Suprapubic skin (tissue), 4 donors: Measurements from ENCODE around the gene CC2D1A. TPM values are rescaled to one million over a fixed set of nuclear protein-coding genes. Genes with fewer than 3 reads are reported as not detected.
"Not testable (repeated sequence)": the region's sequence is repeated elsewhere in the genome, so short reads cannot be mapped to it uniquely, and the experiment has no call there.

Experiments used
- DNase-seq, 2 donors: peaks; one replicate each; pipeline ENCODE4 v3.0.0-alpha.2; 2019; ENCODE audit warnings: low spot score in 2 of 2
- H3K27ac ChIP-seq: fragments of 200-600 bp; sonication (generic); one replicate; pipeline ENCODE4 v1.5.1; 2019
- H3K27me3 ChIP-seq: fragments of 200-600 bp; sonication (generic); one replicate; pipeline ENCODE4 v1.5.1; 2019
- H3K36me3 ChIP-seq: fragments of 200-600 bp; sonication (generic); one replicate; pipeline ENCODE4 v1.5.1; 2019
- H3K4me1 ChIP-seq: fragments of 200-600 bp; sonication (generic); one replicate; pipeline ENCODE4 v1.5.1; 2019
- H3K4me3 ChIP-seq: fragments of 200-600 bp; sonication (generic); one replicate; pipeline ENCODE4 v1.5.1; 2019; ENCODE audit warnings: mild to moderate bottlenecking
- H3K9me3 ChIP-seq: fragments of 200-600 bp; sonication (generic); one replicate; pipeline ENCODE4 v1.5.1; 2019
- EP300 ChIP-seq: sonication (generic); formaldehyde crosslinking; IDR thresholded peaks from one replicate; pipeline ENCODE4 v1.6.1; 2017; ENCODE audit warnings: antibody characterized with exemption
- POLR2A ChIP-seq, 2 donors: fragments of 450-650 bp; IDR thresholded peaks; one replicate each; pipeline ENCODE4 v1.6.1; 2017; ENCODE audit warnings: antibody characterized with exemption in 2 of 2, mild to moderate bottlenecking in 2 of 2, moderate library complexity in 2 of 2
- POLR2AphosphoS5 ChIP-seq, 3 donors: sonication (generic); formaldehyde crosslinking; IDR thresholded peaks; one replicate each; pipeline ENCODE4 v1.6.1; 2017; ENCODE audit warnings: antibody characterized with exemption in 3 of 3
- WGBS: methylation state at CpG from one replicate; pipeline ENCODE4 v1.1.5; 2018; 5-methylcytosine and 5-hydroxymethylcytosine counted together
- total RNA-seq, 4 donors: library from RNA; depleted of rRNA; stranded (reverse); fragments of >200 nt; gene quantifications; one replicate each; pipeline ENCODE4 v1.1.0, GENCODE V29; 2016
- TF ChIP-seq, protein P1 (sequence below), 2 donors: fragments of 200-600 bp in 1 of 2; fragments of 450-650 bp in 1 of 2; sonication (generic) in 1 of 2; IDR thresholded peaks; one replicate each; pipeline ENCODE4 v1.5.1; 2016 to 2019; ENCODE audit warnings: antibody characterized with exemption in 2 of 2, mild to moderate bottlenecking in 1 of 2, moderate library complexity in 1 of 2

The CC2D1A gene
- total RNA-seq, 4 donors from 2014 or later: 48.0 to 94.9 (median 66.7) TPM

DNA sequence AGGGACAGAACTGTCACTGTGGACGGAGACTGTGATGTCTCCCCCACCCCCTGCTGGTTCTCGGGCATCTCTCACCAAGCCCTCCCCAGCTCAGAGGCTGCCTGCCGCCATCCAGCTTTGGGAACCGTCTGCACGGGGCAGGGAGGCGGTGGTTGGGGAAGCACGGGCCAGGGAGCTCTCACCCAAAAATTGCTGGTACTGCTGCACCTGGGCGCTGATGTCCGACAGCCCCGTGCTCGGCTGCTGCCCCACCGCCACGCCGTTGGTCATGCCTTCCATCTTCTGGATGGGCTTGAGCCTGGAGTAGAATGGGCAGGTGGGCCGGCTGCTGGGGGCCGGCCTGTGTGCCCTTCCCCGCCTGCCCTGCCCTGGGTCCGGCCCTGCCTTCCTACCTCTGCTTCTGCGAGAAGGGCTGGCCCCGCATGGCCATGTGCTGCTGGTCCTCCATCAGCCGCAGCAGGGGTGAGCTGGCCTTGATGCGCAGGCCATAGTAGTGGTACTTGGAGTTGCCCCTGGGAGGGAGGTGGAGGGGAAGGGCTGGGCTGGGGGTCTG is 62.5 kb downstream of the CC2D1A start:
- Histone ChIP-seq H3K4me3 (no peak overlapping the region), H3K36me3 (peaks cover 81% of the 10 kb centered on the region), H3K4me1 (no peaks in the 10 kb centered on the region), H3K27ac (no peak overlapping the region), H3K27me3 (no peaks in the 10 kb centered on the region), H3K9me3 (no peaks in the 10 kb centered on the region)
- no peak for TF ChIP-seq POLR2AphosphoS5 (IDR thresholded peaks at IDR 0.05)
- no peak for TF ChIP-seq POLR2A (IDR thresholded peaks at IDR 0.05)
- TF ChIP-seq EP300: no peak
- TF ChIP-seq, protein P1, sequence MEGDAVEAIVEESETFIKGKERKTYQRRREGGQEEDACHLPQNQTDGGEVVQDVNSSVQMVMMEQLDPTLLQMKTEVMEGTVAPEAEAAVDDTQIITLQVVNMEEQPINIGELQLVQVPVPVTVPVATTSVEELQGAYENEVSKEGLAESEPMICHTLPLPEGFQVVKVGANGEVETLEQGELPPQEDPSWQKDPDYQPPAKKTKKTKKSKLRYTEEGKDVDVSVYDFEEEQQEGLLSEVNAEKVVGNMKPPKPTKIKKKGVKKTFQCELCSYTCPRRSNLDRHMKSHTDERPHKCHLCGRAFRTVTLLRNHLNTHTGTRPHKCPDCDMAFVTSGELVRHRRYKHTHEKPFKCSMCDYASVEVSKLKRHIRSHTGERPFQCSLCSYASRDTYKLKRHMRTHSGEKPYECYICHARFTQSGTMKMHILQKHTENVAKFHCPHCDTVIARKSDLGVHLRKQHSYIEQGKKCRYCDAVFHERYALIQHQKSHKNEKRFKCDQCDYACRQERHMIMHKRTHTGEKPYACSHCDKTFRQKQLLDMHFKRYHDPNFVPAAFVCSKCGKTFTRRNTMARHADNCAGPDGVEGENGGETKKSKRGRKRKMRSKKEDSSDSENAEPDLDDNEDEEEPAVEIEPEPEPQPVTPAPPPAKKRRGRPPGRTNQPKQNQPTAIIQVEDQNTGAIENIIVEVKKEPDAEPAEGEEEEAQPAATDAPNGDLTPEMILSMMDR (IDR thresholded peaks at IDR 0.05): no peak
- WGBS: 100% methylated on average over 1 of the region's 22 CpGs
- DNase-seq: peak in 1 of 2 donors; percentile 53

DNA sequence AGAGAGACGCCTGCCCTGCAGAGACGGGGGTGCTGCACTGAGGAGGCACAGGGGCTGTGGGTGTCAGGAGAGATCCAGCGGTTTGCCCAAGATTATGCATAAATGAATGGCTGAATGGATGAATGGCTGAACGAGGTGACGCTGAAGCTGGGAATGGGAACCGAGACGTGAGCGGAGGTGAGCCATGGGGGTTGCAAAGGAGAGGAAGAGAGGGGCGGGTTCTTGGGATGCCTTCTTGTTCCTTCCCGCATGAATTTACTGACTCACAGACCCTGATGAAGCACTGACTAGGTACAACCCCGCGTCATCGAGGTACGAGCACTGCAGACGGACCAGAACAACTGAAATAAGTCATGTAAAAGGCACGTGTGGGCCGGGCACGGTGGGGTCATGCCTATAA is 63.0 kb downstream of the CC2D1A start:
- TF ChIP-seq POLR2A (IDR thresholded peaks at IDR 0.05): no peak
- TF ChIP-seq POLR2AphosphoS5 (IDR thresholded peaks at IDR 0.05): no peak
- no peak for TF ChIP-seq EP300
- TF ChIP-seq, protein P1 (IDR thresholded peaks at IDR 0.05): no peak
- H3K9me3 ChIP-seq: no peaks in the 10 kb centered on the region
- WGBS: 94% methylated on average over 18 of the region's 18 CpGs
- no peak overlapping the region for H3K27ac ChIP-seq
- DNase-seq: no peak
- peaks cover 2% of the 10 kb centered on the region for H3K4me1 ChIP-seq
- no peaks in the 10 kb centered on the region for H3K27me3 ChIP-seq
- H3K36me3 ChIP-seq: peaks cover 76% of the 10 kb centered on the region
- no peak overlapping the region for H3K4me3 ChIP-seq

DNA sequence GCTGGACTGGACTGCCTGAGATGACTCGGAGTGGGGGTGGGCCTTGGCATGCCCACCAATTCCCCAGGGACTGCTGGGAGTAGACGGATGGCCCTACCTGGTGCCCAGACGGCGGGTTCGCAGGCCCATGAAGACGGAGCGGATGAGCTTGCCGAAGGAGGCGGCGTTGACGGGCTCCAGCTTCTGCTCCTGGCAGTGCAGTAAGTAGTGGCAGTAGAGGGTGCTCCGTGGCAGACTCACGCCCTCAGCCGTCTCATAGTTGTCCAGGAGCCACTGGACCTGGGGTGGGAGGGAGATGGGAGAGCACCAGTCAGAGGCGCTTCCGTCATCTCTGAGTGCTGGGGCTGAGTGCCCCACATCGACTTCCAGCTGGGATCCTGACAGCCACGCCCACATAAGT is 63.9 kb downstream of the CC2D1A start:
- Histone ChIP-seq H3K27ac (no peak overlapping the region), H3K27me3 (no peaks in the 10 kb centered on the region), H3K4me1 (peaks cover 5% of the 10 kb centered on the region), H3K36me3 (peaks cover 76% of the 10 kb centered on the region), H3K9me3 (no peaks in the 10 kb centered on the region), H3K4me3 (no peak overlapping the region)
- 86% methylated on average over 13 of the region's 18 CpGs for WGBS
- TF ChIP-seq POLR2AphosphoS5 (IDR thresholded peaks at IDR 0.05) (no peak), POLR2A (IDR thresholded peaks at IDR 0.05) (no peak), EP300 (no peak)
- TF ChIP-seq, protein P1 (IDR thresholded peaks at IDR 0.05): no peak
- DNase-seq: no peak

DNA sequence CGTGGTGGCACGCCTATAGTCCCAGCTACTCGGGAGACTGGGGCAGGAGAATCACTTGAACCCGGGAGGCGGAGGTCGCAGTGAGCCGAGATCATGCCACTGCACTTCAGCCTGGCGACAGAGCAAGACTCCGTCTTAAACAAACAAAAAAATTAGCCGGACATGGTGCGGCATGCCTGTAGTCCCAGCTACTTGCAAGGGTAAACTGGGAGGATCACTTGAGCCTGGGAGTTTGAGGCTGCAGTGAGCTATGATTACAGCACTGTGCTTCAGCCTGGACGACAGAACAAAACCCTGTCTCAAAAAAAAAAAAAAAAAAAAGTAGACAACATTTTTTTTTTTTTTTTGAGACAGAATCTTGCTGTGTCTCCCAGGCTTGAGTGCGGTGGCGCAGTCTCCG is 65.9 kb downstream of the CC2D1A start:
- WGBS: 85% methylated on average over 15 of the region's 15 CpGs
- not testable (repeated sequence) for DNase-seq, H3K4me1 ChIP-seq, H3K27me3 ChIP-seq, H3K27ac ChIP-seq, H3K9me3 ChIP-seq, H3K4me3 ChIP-seq
- peaks cover 66% of the 10 kb centered on the region for H3K36me3 ChIP-seq

DNA sequence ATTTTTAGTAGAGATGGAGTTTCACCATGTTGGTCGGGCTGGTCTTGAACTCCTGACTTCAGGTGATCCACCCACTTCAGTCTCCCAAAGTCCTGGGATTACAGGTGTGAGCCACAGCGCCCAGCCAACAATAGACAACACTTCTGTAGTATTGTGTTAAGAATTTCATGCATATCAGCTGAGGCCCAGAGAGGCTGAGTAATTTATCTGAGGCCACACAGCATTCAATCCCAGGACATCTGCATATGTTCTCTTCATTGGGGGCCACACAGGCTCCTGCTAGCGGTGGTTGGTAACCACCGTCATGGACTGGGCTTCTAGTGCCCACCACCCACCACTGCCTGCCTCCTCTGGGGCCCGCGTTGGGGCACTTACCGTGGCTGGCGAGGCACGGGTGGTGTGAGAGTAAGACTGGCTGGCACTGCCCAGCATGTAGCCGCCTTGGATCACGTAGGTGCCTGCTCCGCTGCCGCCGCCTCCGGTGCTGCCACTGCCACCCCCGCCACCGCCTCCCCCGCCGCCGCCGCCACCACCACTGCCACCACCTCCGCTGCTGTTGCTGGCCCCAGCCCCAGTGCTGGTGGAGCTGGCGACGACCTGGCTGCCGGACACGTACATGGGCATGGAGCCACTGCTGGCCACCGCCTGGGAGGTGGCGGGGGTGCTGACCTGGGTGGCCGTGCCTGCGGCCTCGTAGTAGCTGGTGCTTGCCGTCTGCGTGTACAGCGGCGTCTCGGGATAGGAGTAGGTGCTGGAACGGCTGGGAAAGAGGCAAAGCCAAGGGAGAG is 66.6 kb downstream of the CC2D1A start:
- H3K9me3 ChIP-seq: no peaks in the 10 kb centered on the region
- DNase-seq: no peak
- H3K27ac ChIP-seq: no peak overlapping the region
- TF ChIP-seq, protein P1 (IDR thresholded peaks at IDR 0.05): no peak
- TF ChIP-seq POLR2AphosphoS5 (IDR thresholded peaks at IDR 0.05): no peak
- peaks cover 59% of the 10 kb centered on the region for H3K36me3 ChIP-seq
- no peaks in the 10 kb centered on the region for H3K27me3 ChIP-seq
- H3K4me3 ChIP-seq: no peak overlapping the region
- WGBS: 93% methylated on average over 26 of the region's 37 CpGs
- peaks cover 5% of the 10 kb centered on the region for H3K4me1 ChIP-seq

DNA sequence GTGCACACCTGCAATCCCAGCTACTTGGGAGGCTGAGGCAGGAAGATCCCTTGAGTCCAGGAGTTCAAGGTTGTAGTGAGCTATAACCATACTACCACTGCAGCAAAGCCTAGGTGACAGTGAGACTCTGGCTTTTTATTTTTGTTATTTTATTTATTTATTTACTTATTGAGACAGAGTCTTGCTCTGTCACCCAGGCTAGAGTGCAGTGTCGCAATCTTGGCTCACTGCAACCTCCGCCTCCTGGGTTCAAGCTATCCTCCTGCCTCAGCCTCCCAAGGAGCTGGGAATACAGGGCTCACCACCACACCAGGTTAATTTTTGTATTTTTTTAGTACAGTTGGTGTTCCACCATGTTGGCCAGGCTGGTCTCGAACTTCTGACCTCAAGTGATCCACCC is 67.5 kb downstream of the CC2D1A start:
- DNase-seq, H3K27me3 ChIP-seq, H3K9me3 ChIP-seq, H3K4me3 ChIP-seq: not testable (repeated sequence)
- Histone ChIP-seq H3K36me3 (peaks cover 50% of the 10 kb centered on the region), H3K4me1 (peaks cover 11% of the 10 kb centered on the region), H3K27ac (peak overlapping the region; percentile 6)
- 95% methylated on average over 3 of the region's 3 CpGs for WGBS
